ENCODE results near the gene CD320. TPM values are rescaled to one million over a fixed set of nuclear protein-coding genes. Genes with fewer than 3 reads are reported as not detected.
A peak's percentile ranks its signal among the peaks of the same experiment; 100 is the strongest.

Gene CD320
- total RNA-seq, 1 experiment from 2014 or later = 135 TPM

DNA sequence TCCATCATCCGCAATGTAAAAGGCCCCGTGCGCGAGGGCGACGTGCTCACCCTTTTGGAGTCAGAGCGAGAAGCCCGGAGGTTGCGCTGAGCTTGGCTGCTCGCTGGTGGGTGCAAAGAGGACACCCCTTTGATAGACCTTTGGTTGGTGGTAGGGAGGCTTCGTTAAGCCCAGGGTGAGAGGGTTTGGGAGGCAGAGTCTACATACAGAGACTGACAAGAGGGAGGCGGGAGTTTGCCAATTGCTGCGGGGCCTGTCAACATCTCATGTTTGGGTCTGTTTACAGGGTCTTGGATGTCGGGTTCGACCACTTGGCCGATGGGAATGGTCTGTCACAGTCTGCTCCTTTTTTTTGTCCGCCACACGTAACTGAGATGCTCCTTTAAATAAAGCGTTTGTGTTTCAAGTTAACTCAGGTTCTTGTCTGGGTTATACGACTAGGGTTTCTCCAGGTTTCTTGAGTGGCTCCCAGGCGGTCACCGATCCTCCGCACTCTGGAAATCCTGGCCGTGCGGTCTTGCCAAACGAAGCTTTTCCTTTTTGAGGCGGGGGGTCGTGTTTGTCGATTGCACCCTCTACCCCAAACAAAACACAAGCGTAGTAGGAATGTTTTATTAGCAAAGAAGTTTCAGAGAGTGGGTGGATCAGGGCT is 14.0 kb upstream of the CD320 start:
- DNase-seq (ENCODE audit: low spot score) = no peak
- ChIA-PET POLR2A (ENCODE audit: low non-redundant PET) (no interaction called here), CTCF (no interaction called here)
- no peaks in the 10 kb centered on the region for H3K9me3 ChIP-seq (ENCODE audit: low read depth, low read length, poor library complexity, severe bottlenecking)
- no TSS peak for BruUV-seq (replicated peaks)
- H3K4me1 ChIP-seq (ENCODE audit: insufficient read depth, low read length, poor library complexity, severe bottlenecking) = peaks cover 22% of the 10 kb centered on the region
- peak overlapping the region; percentile 89 for H3K4me3 ChIP-seq (ENCODE audit: low read depth, low read length, poor library complexity, severe bottlenecking)
- H3K36me3 ChIP-seq (ENCODE audit: insufficient read depth, low read length, poor library complexity, severe bottlenecking) = peaks cover 23% of the 10 kb centered on the region
- intact Hi-C loops (cut with micrococcal nuclease; ENCODE audit: unreplicated experiment) = no loop called here
- no peaks in the 10 kb centered on the region for H3K27me3 ChIP-seq (replicated peaks; ENCODE audit: insufficient read depth, low read depth, low read length, poor library complexity)
- TF ChIP-seq EZH2 (IDR thresholded peaks at IDR 0.05; ENCODE audit: borderline replicate concordance, low read depth, low read length, poor library complexity, severe bottlenecking) = no peak
- no peak for TF ChIP-seq CTCF (conservative IDR thresholded peaks at IDR 0.05; ENCODE audit: low read depth, low read length)
- peak overlapping the region; percentile 93 for H3K27ac ChIP-seq (ENCODE audit: low read depth, low read length, poor library complexity, severe bottlenecking)

GRCh38 chr19:8321067-8321985 is 13.2 kb upstream of the CD320 start, which contains the start of the genes NDUFA7 and RPS28:
Gene NDUFA7 (minus strand): TSS chr19:8321375. CDS start chr19:8321358, 17 bp downstream.
Gene RPS28 (plus strand): TSS chr19:8321496. CDS start chr19:8321531, 35 bp downstream.
- Histone ChIP-seq H3K4me3 (ENCODE audit: low read depth, low read length, poor library complexity, severe bottlenecking) (peak within 1 kb of the TSS; percentile 89), H3K27me3 (replicated peaks; ENCODE audit: insufficient read depth, low read depth, low read length, poor library complexity) (no peaks in the 10 kb centered on the region), H3K4me1 (ENCODE audit: insufficient read depth, low read length, poor library complexity, severe bottlenecking) (peaks cover 22% of the 10 kb centered on the region), H3K36me3 (ENCODE audit: insufficient read depth, low read length, poor library complexity, severe bottlenecking) (peaks cover 26% of the 10 kb centered on the region), H3K9me3 (ENCODE audit: low read depth, low read length, poor library complexity, severe bottlenecking) (no peaks in the 10 kb centered on the region), H3K27ac (ENCODE audit: low read depth, low read length, poor library complexity, severe bottlenecking) (peak within 1 kb of the TSS; percentile 93)
- POLR2A ChIA-PET (ENCODE audit: low non-redundant PET) = no interaction called here
- CTCF ChIA-PET = no interaction called here
- TF ChIP-seq EZH2 (IDR thresholded peaks at IDR 0.05; ENCODE audit: borderline replicate concordance, low read depth, low read length, poor library complexity, severe bottlenecking) (no peak), CTCF (conservative IDR thresholded peaks at IDR 0.05; ENCODE audit: low read depth, low read length) (no peak; the same call in 1 of the 2 replicates)
- BruUV-seq (replicated peaks) = TSS peak; percentile 92
- intact Hi-C loops (cut with micrococcal nuclease; ENCODE audit: unreplicated experiment) = no loop called here
- peak; percentile 96 for DNase-seq (ENCODE audit: low spot score)

GRCh38 chr19:8320564-8321066 is 12.5 kb upstream of the CD320 start:
- Histone ChIP-seq H3K36me3 (ENCODE audit: insufficient read depth, low read length, poor library complexity, severe bottlenecking) (peaks cover 27% of the 10 kb centered on the region), H3K4me1 (ENCODE audit: insufficient read depth, low read length, poor library complexity, severe bottlenecking) (peaks cover 22% of the 10 kb centered on the region), H3K4me3 (ENCODE audit: low read depth, low read length, poor library complexity, severe bottlenecking) (peak overlapping the region; percentile 89), H3K9me3 (ENCODE audit: low read depth, low read length, poor library complexity, severe bottlenecking) (no peaks in the 10 kb centered on the region), H3K27ac (ENCODE audit: low read depth, low read length, poor library complexity, severe bottlenecking) (peak overlapping the region; percentile 93), H3K27me3 (replicated peaks; ENCODE audit: insufficient read depth, low read depth, low read length, poor library complexity) (no peaks in the 10 kb centered on the region)
- no TSS peak for BruUV-seq (replicated peaks)
- DNase-seq (ENCODE audit: low spot score) = no peak
- POLR2A ChIA-PET (ENCODE audit: low non-redundant PET) = no interaction called here
- CTCF ChIA-PET = no interaction called here
- intact Hi-C loops (cut with micrococcal nuclease; ENCODE audit: unreplicated experiment) = no loop called here
- TF ChIP-seq EZH2 (IDR thresholded peaks at IDR 0.05; ENCODE audit: borderline replicate concordance, low read depth, low read length, poor library complexity, severe bottlenecking) (no peak), CTCF (conservative IDR thresholded peaks at IDR 0.05; ENCODE audit: low read depth, low read length) (no peak)

Measured in A673 (cell line).